Vagina (tissue), 2 donors: ENCODE measurements around the gene ABCA6. TPM values are rescaled to one million over a fixed set of nuclear protein-coding genes. Genes with fewer than 3 reads are reported as not detected.

ENCODE experiments used
- DNase-seq, 2 donors: peaks; one replicate each; pipeline ENCODE4 v3.0.0-alpha.2; 2017; ENCODE audit errors: extremely low spot score in 2 of 2
- H3K27ac ChIP-seq: fragments of 200-600 bp; sonication (generic); one replicate; pipeline ENCODE4 v1.5.1; 2019
- H3K27me3 ChIP-seq: fragments of 200-600 bp; sonication (generic); one replicate; pipeline ENCODE4 v1.5.1; 2019
- H3K36me3 ChIP-seq, 2 donors: fragments of 200-600 bp; sonication (generic); one replicate each; pipeline ENCODE4 v1.5.1; 2017 to 2019
- H3K4me1 ChIP-seq: fragments of 200-600 bp; sonication (generic); one replicate; pipeline ENCODE4 v1.5.1; 2019
- H3K4me3 ChIP-seq, 2 donors: fragments of 200-600 bp; sonication (generic); 1 replicate in 1 of 2; 2 replicates in 1 of 2; pipeline ENCODE4 v1.5.1; 2016 to 2019
- H3K9me3 ChIP-seq: fragments of 200-600 bp; sonication (generic); one replicate; pipeline ENCODE4 v1.5.1; 2019
- POLR2A ChIP-seq, 2 donors: fragments of 450-650 bp; IDR thresholded peaks; one replicate each; pipeline ENCODE4 v1.6.1; 2017; ENCODE audit warnings: antibody characterized with exemption in 2 of 2, mild to moderate bottlenecking in 2 of 2, moderate library complexity in 2 of 2
- POLR2AphosphoS5 ChIP-seq, 2 donors: sonication (generic); formaldehyde crosslinking; IDR thresholded peaks; one replicate each; pipeline ENCODE4 v1.9.0; 2017; ENCODE audit warnings: antibody characterized with exemption in 2 of 2, mild to moderate bottlenecking in 2 of 2, low read depth in 1 of 2; ENCODE audit not compliant: insufficient read depth in 1 of 2
- intact Hi-C: fragments of 100-400 bp; cut with DNase I; formaldehyde crosslinking; loops from one replicate; pipeline ENCODE4 v1.15.1; 2023
- total RNA-seq: library from RNA; depleted of rRNA; stranded (reverse); fragments of >200 nt; gene quantifications from one replicate; pipeline ENCODE4 v1.2.3, GENCODE V29; 2016
- TF ChIP-seq, protein P1 (sequence below), 3 experiments: fragments of 450-650 bp in 2 of 3; fragments of 200-600 bp in 1 of 3; sonication (generic) in 1 of 3; IDR thresholded peaks; one replicate each; pipeline ENCODE4 v1.5.1; 2017 to 2019; ENCODE audit warnings: antibody characterized with exemption in 3 of 3, mild to moderate bottlenecking in 2 of 3, moderate library complexity in 2 of 3

Gene ABCA6
- total RNA-seq, 1 donor from 2014 or later = 73.2 TPM

DNA sequence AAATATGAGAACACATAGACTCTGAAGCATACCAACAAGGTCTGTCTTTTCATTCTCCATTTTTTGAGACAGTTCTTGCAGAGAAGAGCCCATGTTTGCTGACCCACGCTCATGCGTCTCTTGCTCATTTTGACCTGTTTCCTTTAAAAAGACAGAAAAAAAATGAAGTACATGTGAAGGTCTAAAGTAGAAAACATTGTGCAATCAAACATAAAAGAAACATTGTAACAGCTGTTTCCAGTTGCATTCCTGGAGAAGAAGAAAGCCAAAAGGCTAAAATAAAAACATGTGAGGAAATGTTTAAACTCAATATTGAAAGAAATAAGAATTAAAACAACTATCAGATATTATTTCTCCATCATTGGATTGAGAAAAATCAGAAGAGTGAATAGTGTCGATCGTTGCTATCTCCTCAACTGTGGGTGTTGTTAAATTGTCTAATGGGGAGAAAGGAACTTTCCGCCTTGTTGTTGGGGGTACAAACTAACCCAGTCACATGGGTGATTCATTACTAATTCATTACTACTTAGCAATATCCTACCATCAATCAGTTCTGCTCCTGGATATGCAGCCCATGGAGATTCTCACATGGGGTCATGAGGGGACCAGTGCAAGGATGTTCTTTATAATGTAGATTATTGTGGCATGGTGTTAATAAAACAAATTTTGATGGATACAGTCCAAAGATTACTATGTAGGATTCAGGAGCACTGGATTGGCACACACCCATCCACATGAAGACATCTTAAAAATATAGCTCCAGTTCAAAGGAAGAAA is 90.5 kb downstream of the ABCA6 start:
- no peaks in the 10 kb centered on the region for H3K36me3 ChIP-seq
- TF ChIP-seq, protein P1, sequence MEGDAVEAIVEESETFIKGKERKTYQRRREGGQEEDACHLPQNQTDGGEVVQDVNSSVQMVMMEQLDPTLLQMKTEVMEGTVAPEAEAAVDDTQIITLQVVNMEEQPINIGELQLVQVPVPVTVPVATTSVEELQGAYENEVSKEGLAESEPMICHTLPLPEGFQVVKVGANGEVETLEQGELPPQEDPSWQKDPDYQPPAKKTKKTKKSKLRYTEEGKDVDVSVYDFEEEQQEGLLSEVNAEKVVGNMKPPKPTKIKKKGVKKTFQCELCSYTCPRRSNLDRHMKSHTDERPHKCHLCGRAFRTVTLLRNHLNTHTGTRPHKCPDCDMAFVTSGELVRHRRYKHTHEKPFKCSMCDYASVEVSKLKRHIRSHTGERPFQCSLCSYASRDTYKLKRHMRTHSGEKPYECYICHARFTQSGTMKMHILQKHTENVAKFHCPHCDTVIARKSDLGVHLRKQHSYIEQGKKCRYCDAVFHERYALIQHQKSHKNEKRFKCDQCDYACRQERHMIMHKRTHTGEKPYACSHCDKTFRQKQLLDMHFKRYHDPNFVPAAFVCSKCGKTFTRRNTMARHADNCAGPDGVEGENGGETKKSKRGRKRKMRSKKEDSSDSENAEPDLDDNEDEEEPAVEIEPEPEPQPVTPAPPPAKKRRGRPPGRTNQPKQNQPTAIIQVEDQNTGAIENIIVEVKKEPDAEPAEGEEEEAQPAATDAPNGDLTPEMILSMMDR (IDR thresholded peaks at IDR 0.05) = no peak
- TF ChIP-seq POLR2A (IDR thresholded peaks at IDR 0.05) (no peak), POLR2AphosphoS5 (IDR thresholded peaks at IDR 0.05; ENCODE audit: insufficient read depth in 1 of 2, low read depth in 1 of 2) (no peak)
- H3K27me3 ChIP-seq = no peaks in the 10 kb centered on the region
- intact Hi-C loops = no loop called here
- no peak overlapping the region for H3K4me3 ChIP-seq
- no peaks in the 10 kb centered on the region for H3K9me3 ChIP-seq
- H3K27ac ChIP-seq = peak overlapping the region; percentile 55
- DNase-seq = no peak
- H3K4me1 ChIP-seq = peaks cover 12% of the 10 kb centered on the region

DNA sequence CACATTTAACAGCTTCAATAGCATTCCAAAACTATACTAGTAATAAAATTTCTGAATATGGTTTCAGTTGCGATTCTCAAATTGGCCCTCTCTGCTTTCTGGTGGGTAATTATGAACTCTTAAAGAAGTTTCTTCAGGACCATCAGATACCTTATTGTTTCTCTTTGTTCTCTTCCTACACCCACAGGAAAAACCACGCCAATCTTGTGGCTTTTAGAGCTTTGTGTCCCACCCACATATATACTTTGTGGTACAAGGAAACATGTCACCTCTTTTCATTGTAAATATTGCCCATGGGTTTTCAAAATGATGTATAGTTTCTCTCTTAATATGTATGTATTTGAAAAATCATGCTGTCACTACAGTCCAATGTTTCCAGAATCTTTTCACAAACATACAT is 93.1 kb downstream of the ABCA6 start:
- Histone ChIP-seq H3K9me3 (no peaks in the 10 kb centered on the region), H3K27ac (peak overlapping the region; percentile 64), H3K27me3 (no peaks in the 10 kb centered on the region), H3K36me3 (no peaks in the 10 kb centered on the region), H3K4me1 (peaks cover 12% of the 10 kb centered on the region), H3K4me3 (no peak overlapping the region)
- no peak for DNase-seq
- TF ChIP-seq, protein P1 (IDR thresholded peaks at IDR 0.05) = no peak
- TF ChIP-seq POLR2AphosphoS5 (IDR thresholded peaks at IDR 0.05; ENCODE audit: insufficient read depth in 1 of 2, low read depth in 1 of 2) (no peak), POLR2A (IDR thresholded peaks at IDR 0.05) (no peak)
- intact Hi-C loops = no loop called here

DNA sequence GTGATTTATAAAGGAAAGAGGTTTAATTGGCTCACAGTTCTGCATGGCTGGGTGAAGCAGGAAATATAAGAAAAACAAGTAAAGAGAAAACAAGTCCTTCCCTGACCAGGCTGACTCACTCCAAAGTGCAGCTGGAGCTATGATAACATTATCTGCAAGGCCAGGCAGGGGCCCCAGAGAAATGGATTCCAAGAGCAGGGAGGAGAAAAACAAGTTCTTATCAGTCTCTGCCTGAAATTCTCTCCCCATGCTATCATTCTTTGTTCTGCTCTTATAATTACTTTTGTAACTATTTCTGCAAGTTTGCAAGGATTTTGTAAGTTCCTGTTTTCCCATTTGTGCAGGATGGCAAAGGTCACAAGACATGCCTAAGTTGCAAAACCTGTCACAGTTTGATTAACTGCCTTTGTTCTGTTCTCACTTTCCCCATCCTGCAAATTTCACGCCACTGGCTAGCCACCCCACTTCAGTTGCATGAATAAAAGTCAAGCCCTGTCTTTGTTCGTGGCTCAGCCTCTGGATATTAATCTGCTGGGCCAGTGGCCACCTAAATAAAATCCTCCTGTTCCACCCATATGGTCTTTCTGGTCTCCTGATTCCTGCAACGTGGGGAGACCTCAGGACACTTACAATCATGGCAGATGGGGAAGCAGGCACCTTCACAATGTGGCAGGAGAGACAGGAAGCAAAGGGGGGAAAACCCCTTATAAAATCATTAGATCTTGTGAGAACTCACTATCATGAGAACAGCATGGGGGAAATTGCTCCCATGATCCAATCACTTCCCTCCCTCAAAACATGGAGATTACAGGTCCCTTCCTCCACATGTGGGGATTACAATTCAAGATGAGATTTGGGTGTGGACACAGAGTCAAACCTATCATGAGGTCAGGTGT is 94.1 kb downstream of the ABCA6 start:
- Histone ChIP-seq H3K9me3 (no peaks in the 10 kb centered on the region), H3K27me3 (no peaks in the 10 kb centered on the region), H3K36me3 (no peaks in the 10 kb centered on the region), H3K27ac (peak overlapping the region; percentile 64), H3K4me1 (peaks cover 12% of the 10 kb centered on the region), H3K4me3 (no peak overlapping the region)
- no peak for DNase-seq
- TF ChIP-seq, protein P1 (IDR thresholded peaks at IDR 0.05) = no peak
- TF ChIP-seq POLR2A (IDR thresholded peaks at IDR 0.05) = no peak
- peak in 1 of 2 donors; percentile 14 for TF ChIP-seq POLR2AphosphoS5 (IDR thresholded peaks at IDR 0.05; ENCODE audit: insufficient read depth in 1 of 2, low read depth in 1 of 2)
- intact Hi-C loops = no loop called here

DNA sequence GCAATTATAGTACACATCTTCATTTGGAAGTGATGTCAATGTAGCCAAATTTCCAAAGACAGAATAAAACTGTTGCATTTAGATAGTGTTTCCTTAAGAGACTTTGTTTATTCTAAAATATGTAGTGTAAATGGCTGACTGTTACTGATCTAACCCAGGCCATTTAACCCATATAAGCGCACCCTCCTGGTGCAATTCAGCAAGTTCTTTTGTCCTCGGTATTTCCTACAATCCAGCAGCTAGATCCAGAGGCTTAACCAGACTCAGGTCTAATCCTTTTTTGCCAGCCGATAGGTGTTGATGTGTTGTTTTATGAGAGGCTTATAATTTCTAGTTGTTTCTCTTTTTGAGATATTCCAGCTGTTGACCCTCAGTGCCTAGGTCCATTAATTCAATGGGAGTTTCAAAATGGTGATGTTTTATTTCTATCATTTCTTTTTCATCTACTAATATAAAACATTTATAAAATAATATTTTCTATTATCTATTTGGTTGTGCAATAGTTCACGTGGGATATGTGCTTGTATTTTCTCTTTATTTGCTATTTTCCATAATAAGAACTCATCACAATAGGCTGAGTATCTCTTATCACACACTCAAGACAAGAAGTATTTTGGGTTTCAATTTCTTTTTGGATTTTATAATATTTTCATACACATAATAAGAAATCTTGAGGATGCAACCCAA is 95.4 kb downstream of the ABCA6 start:
- peaks cover 7% of the 10 kb centered on the region for H3K4me1 ChIP-seq
- H3K36me3 ChIP-seq = no peaks in the 10 kb centered on the region
- no peak for TF ChIP-seq POLR2A (IDR thresholded peaks at IDR 0.05)
- TF ChIP-seq, protein P1 (IDR thresholded peaks at IDR 0.05) = no peak
- TF ChIP-seq POLR2AphosphoS5 (IDR thresholded peaks at IDR 0.05; ENCODE audit: insufficient read depth in 1 of 2, low read depth in 1 of 2) = no peak
- intact Hi-C loops = no loop called here
- DNase-seq = no peak
- no peak overlapping the region for H3K27ac ChIP-seq
- H3K4me3 ChIP-seq = no peak overlapping the region
- H3K9me3 ChIP-seq = no peaks in the 10 kb centered on the region
- H3K27me3 ChIP-seq = no peaks in the 10 kb centered on the region
